Activated T-helper 1 cell treated with anti-CD3 and anti-CD28 coated beads, Interleukin-2, amount 50 U/mL, for 16 hours (primary cell): ENCODE measurements around the gene PCDHGC5.

ENCODE experiments used
- DNase-seq, 2 donors: peaks; one replicate each; pipeline ENCODE4 v3.0.0-alpha.2; 2020; ENCODE audit warnings: low read depth in 1 of 2, low spot score in 1 of 2

PCDHGC5 gene

GRCh38 chr5:141488591-141489561, at the start of gene PCDHGC5:
TSS of gene PCDHGC5 (plus strand) at chr5:141489081. CDS start at chr5:141489241, 160 bp downstream.
- no peak for DNase-seq

GRCh38 chr5:141439411-141440141, 49.3 kb upstream of the PCDHGC5 start:
- no peak for DNase-seq

- no peak for DNase-seq
Observed at GRCh38 chr5:141440341-141440740, 48.5 kb upstream of the PCDHGC5 start.

GRCh38 chr5:141441571-141442170, 47.2 kb upstream of the PCDHGC5 start:
- no peak for DNase-seq

GRCh38 chr5:141465351-141465750, 23.5 kb upstream of the PCDHGC5 start:
- DNase-seq = no peak

GRCh38 chr5:141475625-141476131, 13.2 kb upstream of the PCDHGC5 start, which contains the start of gene PCDHGC3:
TSS of gene PCDHGC3 (plus strand) at chr5:141475966. CDS start at chr5:141476117, 151 bp downstream.
- DNase-seq = peak in 1 of 2 donors; percentile 17

GRCh38 chr5:141476132-141476911, 12.6 kb upstream of the PCDHGC5 start:
- no peak for DNase-seq

- no peak for DNase-seq
Observed at GRCh38 chr5:141477044-141477575, 11.8 kb upstream of the PCDHGC5 start.

- DNase-seq = no peak
Observed at GRCh38 chr5:141477815-141478214, 11.1 kb upstream of the PCDHGC5 start.

- no peak for DNase-seq
Observed at GRCh38 chr5:141478321-141478945, 10.4 kb upstream of the PCDHGC5 start.

- DNase-seq = no peak
Observed at GRCh38 chr5:141479776-141480175, 9.1 kb upstream of the PCDHGC5 start.

GRCh38 chr5:141483902-141484301, 5.0 kb upstream of the PCDHGC5 start:
- DNase-seq = no peak

GRCh38 chr5:141484310-141484640, 4.6 kb upstream of the PCDHGC5 start:
- no peak for DNase-seq

- DNase-seq = no peak
Observed at GRCh38 chr5:141484641-141485311, 4.1 kb upstream of the PCDHGC5 start, which contains the start of gene PCDHGC4. TSS of gene PCDHGC4 (plus strand) at chr5:141485030. CDS start at chr5:141485174, 144 bp downstream.

GRCh38 chr5:141485321-141486055, 3.4 kb upstream of the PCDHGC5 start:
- DNase-seq = no peak

- no peak for DNase-seq
Observed at GRCh38 chr5:141486091-141486490, 2.8 kb upstream of the PCDHGC5 start.

- no peak for DNase-seq
Observed at GRCh38 chr5:141487131-141487530, 1.8 kb upstream of the PCDHGC5 start.

- no peak for DNase-seq
Observed at GRCh38 chr5:141489841-141490240, 960 bp downstream of the PCDHGC5 start.

GRCh38 chr5:141490271-141490670, 1.4 kb downstream of the PCDHGC5 start:
- DNase-seq = no peak
